ENCODE measurements around the gene UBASH3B. TPM values are rescaled to one million over a fixed set of nuclear protein-coding genes. Genes with fewer than 3 reads are reported as not detected.
A peak's percentile ranks its signal among the peaks of the same experiment; 100 is the strongest.

UBASH3B gene
- total RNA-seq, 1 donor from 2014 or later = 3.4 TPM

GRCh38 chr11:122646549-122647340 is 8.8 kb upstream of the UBASH3B start:
- DNase-seq (ENCODE audit: low read depth in 2 of 2) = peak in 1 of 2 donors; percentile 30

GRCh38 chr11:122647736-122648275 is 7.7 kb upstream of the UBASH3B start:
- no peak for DNase-seq (ENCODE audit: low read depth in 2 of 2)

GRCh38 chr11:122649116-122649515 is 6.4 kb upstream of the UBASH3B start:
- no peak for DNase-seq (ENCODE audit: low read depth in 2 of 2)

GRCh38 chr11:122650619-122651018 is 4.9 kb upstream of the UBASH3B start:
- no peak for DNase-seq (ENCODE audit: low read depth in 2 of 2)

GRCh38 chr11:122652495-122652894 is 3.0 kb upstream of the UBASH3B start:
- no peak for DNase-seq (ENCODE audit: low read depth in 2 of 2)

- peak; percentile 15 to 20 for DNase-seq (ENCODE audit: low read depth in 2 of 2)
Observed at GRCh38 chr11:122653916-122654585, 1.5 kb upstream of the UBASH3B start.

GRCh38 chr11:122656073-122656630 is 630 bp downstream of the UBASH3B start:
- DNase-seq (ENCODE audit: low read depth in 2 of 2) = peak; percentile 80 to 81

- DNase-seq (ENCODE audit: low read depth in 2 of 2) = peak in 1 of 2 donors; percentile 45
Observed at GRCh38 chr11:122656631-122657101, 1.1 kb downstream of the UBASH3B start.

- no peak for DNase-seq (ENCODE audit: low read depth in 2 of 2)
Observed at GRCh38 chr11:122659676-122660554, 4.4 kb downstream of the UBASH3B start.

- no peak for DNase-seq (ENCODE audit: low read depth in 2 of 2)
Observed at GRCh38 chr11:122661182-122661945, 5.8 kb downstream of the UBASH3B start.

GRCh38 chr11:122663056-122663740 is 7.7 kb downstream of the UBASH3B start:
- no peak for DNase-seq (ENCODE audit: low read depth in 2 of 2)

GRCh38 chr11:122663764-122664163 is 8.2 kb downstream of the UBASH3B start:
- no peak for DNase-seq (ENCODE audit: low read depth in 2 of 2)

GRCh38 chr11:122664188-122664587 is 8.7 kb downstream of the UBASH3B start:
- no peak for DNase-seq (ENCODE audit: low read depth in 2 of 2)

- no peak for DNase-seq (ENCODE audit: low read depth in 2 of 2)
Observed at GRCh38 chr11:122665861-122666260, 10.3 kb downstream of the UBASH3B start.

- no peak for DNase-seq (ENCODE audit: low read depth in 2 of 2)
Observed at GRCh38 chr11:122666743-122667142, 11.2 kb downstream of the UBASH3B start.

GRCh38 chr11:122668562-122669090 is 13.1 kb downstream of the UBASH3B start:
- peak in 1 of 2 donors; percentile 68 for DNase-seq (ENCODE audit: low read depth in 2 of 2)

- DNase-seq (ENCODE audit: low read depth in 2 of 2) = no peak
Observed at GRCh38 chr11:122670131-122670530, 14.6 kb downstream of the UBASH3B start.

GRCh38 chr11:122671400-122671891 is 15.9 kb downstream of the UBASH3B start:
- peak in 1 of 2 donors; percentile 57 for DNase-seq (ENCODE audit: low read depth in 2 of 2)

- no peak for DNase-seq (ENCODE audit: low read depth in 2 of 2)
Observed at GRCh38 chr11:122672892-122673291, 17.4 kb downstream of the UBASH3B start.

Data from lung microvascular endothelial cell (primary cell).